NCI-H1417 (cell line): ENCODE results near the gene RHOV.
A peak's percentile ranks its signal among the peaks of the same experiment; 100 is the strongest.
"Not testable (repeated sequence)": the region's sequence is repeated elsewhere in the genome, so short reads cannot be mapped to it uniquely, and the experiment has no call there.

Experiments
- DNase-seq, 3 experiments: peaks; one replicate each; lab custom pipeline; 2025; lab: John Stamatoyannopoulos, UW

The RHOV gene

GRCh38 chr15:40872791-40873693 lies 992 bp downstream of the RHOV start:
- no peak for DNase-seq

GRCh38 chr15:40871749-40872617 lies 2.1 kb downstream of the RHOV start:
- peak in 1 of 3 experiments; percentile 10 for DNase-seq

GRCh38 chr15:40870716-40871115 lies 3.3 kb downstream of the RHOV start:
- DNase-seq, result no peak

- DNase-seq, result no peak
Observed at GRCh38 chr15:40869686-40870085, 4.3 kb downstream of the RHOV start.

GRCh38 chr15:40867199-40867598 lies 6.8 kb downstream of the RHOV start:
- no peak for DNase-seq

GRCh38 chr15:40863660-40864270 lies 10.3 kb downstream of the RHOV start:
- peak in 1 of 3 experiments; percentile 1 for DNase-seq

GRCh38 chr15:40861147-40861546 lies 12.9 kb downstream of the RHOV start:
- DNase-seq, result not testable (repeated sequence)

GRCh38 chr15:40859206-40859851 lies 14.7 kb downstream of the RHOV start:
- peak; percentile 25 to 58 (median 27) for DNase-seq

- no peak for DNase-seq
Observed at GRCh38 chr15:40858706-40859105, 15.3 kb downstream of the RHOV start.

- DNase-seq, result peak; percentile 38 to 70 (median 50)
Observed at GRCh38 chr15:40857601-40858341, 16.3 kb downstream of the RHOV start.

- DNase-seq, result no peak
Observed at GRCh38 chr15:40856746-40857145, 17.3 kb downstream of the RHOV start.

- no peak for DNase-seq
Observed at GRCh38 chr15:40855706-40856234, 18.3 kb downstream of the RHOV start.

- no peak for DNase-seq
Observed at GRCh38 chr15:40854161-40854560, 19.9 kb downstream of the RHOV start.

GRCh38 chr15:40853241-40853890 lies 20.7 kb downstream of the RHOV start:
- no peak for DNase-seq

GRCh38 chr15:40852529-40852928 lies 21.5 kb downstream of the RHOV start:
- no peak for DNase-seq

- no peak for DNase-seq
Observed at GRCh38 chr15:40850576-40851112, 23.4 kb downstream of the RHOV start.

GRCh38 chr15:40847223-40847961 lies 26.6 kb downstream of the RHOV start:
- DNase-seq, result peak; percentile 49 to 75 (median 63)

- no peak for DNase-seq
Observed at GRCh38 chr15:40846841-40847222, 27.2 kb downstream of the RHOV start.
